HepG2 (cell line): ENCODE measurements around the gene ARFIP1. TPM values are rescaled to one million over a fixed set of nuclear protein-coding genes. Genes with fewer than 3 reads are reported as not detected.
"Not testable (repeated sequence)": the region's sequence is repeated elsewhere in the genome, so short reads cannot be mapped to it uniquely, and the experiment has no call there.

ENCODE experiments used
- ATAC-seq: fragments of 200-7000 bp; cut with Tn5 transposase; 3 replicates; pipeline ENCODE4 v1.9.1; 2020; ENCODE audit warnings: mild to moderate bottlenecking, moderate library complexity
- BruUV-seq: library from RNA; stranded (reverse); fragments of 400-500 nt; replicated peaks from 2 replicates; lab custom pipeline; 2021; lab: Mats Ljungman, UMichigan
- CTCF ChIA-PET: fragments of 300-600 bp; formaldehyde crosslinking; extraction: SDS; loops from one replicate; lab custom pipeline; 2021; ENCODE audit warnings: low total read pairs, inconsistent platforms, low intra/inter-chr PET ratio; lab: Yijun Ruan, JAX
- POLR2A ChIA-PET: fragments of 350-600 bp; sonication (Branson Sonifier 250); formaldehyde crosslinking; loops from one replicate; lab custom pipeline; 2020; ENCODE audit warnings: antibody characterized with exemption, inconsistent platforms; lab: Yijun Ruan, JAX
- DNase-seq: peaks from one replicate; pipeline ENCODE4 v3.0.0-alpha.2; 2015; ENCODE audit warnings: low spot score
- FAIRE-seq: peaks from 3 replicates; lab custom pipeline; 2011; peaks lifted over from hg19 to GRCh38; lab: Jason Lieb, UNC
- H2AFZ ChIP-seq: one replicate; pipeline ENCODE4 v1.6.1; 2011; ENCODE audit warnings: low read length, inconsistent platforms
- H3K27ac ChIP-seq: fragments of 300-600 bp; 3 replicates; pipeline ENCODE4 v1.8.0; 2011; ENCODE audit warnings: mixed run types, mild to moderate bottlenecking, mixed read lengths, low read length, inconsistent platforms; ENCODE audit not compliant: insufficient read depth; ENCODE audit errors: extremely low read length
- H3K27me3 ChIP-seq, 2 experiments: fragments of 200-600 bp in 1 of 2; 2 replicates in 1 of 2; 3 replicates in 1 of 2; pipeline versions ENCODE4 v1.6.0 to v1.8.0; 2011; ENCODE audit warnings: low read length in 2 of 2, mild to moderate bottlenecking in 2 of 2, moderate library complexity in 2 of 2, inconsistent platforms in 1 of 2; ENCODE audit not compliant: insufficient read depth in 2 of 2, control insufficient read depth in 1 of 2
- H3K36me3 ChIP-seq, 2 experiments: fragments of 200-600 bp in 1 of 2; replicated peaks in 1 of 2; 2 replicates in 1 of 2; 3 replicates in 1 of 2; pipeline versions ENCODE4 v1.5.1 to v1.8.0; 2011; ENCODE audit warnings: low read length in 2 of 2, inconsistent platforms in 1 of 2; ENCODE audit not compliant: insufficient read depth in 2 of 2, control insufficient read depth in 1 of 2
- H3K4me1 ChIP-seq: 2 replicates; pipeline ENCODE4 v1.5.1; 2012; ENCODE audit warnings: low read length, inconsistent platforms; ENCODE audit not compliant: insufficient read depth
- H3K4me2 ChIP-seq: 2 replicates; pipeline ENCODE4 v1.6.0; 2011; ENCODE audit warnings: low read depth, low read length, inconsistent platforms
- H3K4me3 ChIP-seq, 3 experiments: fragments of 200-600 bp in 1 of 3; sonication (generic), shearing (Covaris generic) in 1 of 3; replicated peaks in 1 of 3; 2 replicates each; pipeline ENCODE4 v1.5.1; 2011 to 2016; ENCODE audit warnings: low read length in 3 of 3, inconsistent platforms in 2 of 3, low read depth in 2 of 3, mild to moderate bottlenecking in 2 of 3, control low read depth in 1 of 3, mixed read lengths in 1 of 3; ENCODE audit not compliant: insufficient read depth in 1 of 3
- H3K79me2 ChIP-seq: one replicate; pipeline ENCODE4 v1.6.1; 2011; ENCODE audit warnings: low read length, inconsistent platforms; ENCODE audit not compliant: insufficient read depth
- H3K9ac ChIP-seq: 2 replicates; pipeline ENCODE4 v1.6.0; 2011; ENCODE audit warnings: mild to moderate bottlenecking, low read depth, low read length, inconsistent platforms; ENCODE audit not compliant: insufficient read depth
- H3K9me3 ChIP-seq: 2 replicates; pipeline ENCODE4 v1.5.1; 2012; ENCODE audit warnings: mild to moderate bottlenecking, low read length
- H4K20me1 ChIP-seq: 2 replicates; pipeline ENCODE4 v1.6.0; 2011; ENCODE audit warnings: inconsistent platforms, mild to moderate bottlenecking, low read length, moderate library complexity; ENCODE audit not compliant: insufficient read depth
- ZNF160 ChIP-seq: sonication (generic); formaldehyde crosslinking; IDR thresholded peaks from 2 replicates; pipeline ENCODE4 v1.8.0; 2022; ENCODE audit warnings: mild to moderate bottlenecking, inconsistent platforms, missing genetic modification reagents
- WGBS: methylation state at CpG from one replicate; pipeline ENCODE4 v1.1.6; 2017; ENCODE audit warnings: low lambda C conversion rate; 5-methylcytosine and 5-hydroxymethylcytosine counted together
- in situ Hi-C: cut with HindIII; loops from 2 replicates; pipeline ENCODE4 v1.10.0; 2017; ENCODE audit warnings: low pct_unique_long_range_greater_than_20kb; ENCODE audit not compliant: extremely low pct_ligation_motif_present
- intact Hi-C: fragments of 100-400 bp; cut with micrococcal nuclease; formaldehyde crosslinking; loops from one replicate; pipeline ENCODE4 v1.10.0; 2022; ENCODE audit not compliant: unreplicated experiment
- polyA plus RNA-seq, 8 experiments: library from polyadenylated mRNA; depleted of rRNA in 3 of 8; stranded (reverse) in 7 of 8; unstranded in 1 of 8; fragments of >200 nt; fragmentation: Illumina TruSeq in 4 of 8; extraction: Trizol in 4 of 8; gene quantifications; 2 replicates each; pipeline versions ENCODE4 v1.2.1 to v1.2.3, GENCODE V29; 2011 to 2016; ENCODE audit warnings: low read depth in 4 of 8, missing spikeins in 1 of 8, mixed read lengths in 1 of 8; ENCODE audit not compliant: insufficient read depth in 1 of 8
- total RNA-seq, 5 experiments: library from RNA; depleted of rRNA; stranded (reverse); fragments of >200 nt; fragmentation: Illumina TruSeq; extraction: Trizol; gene quantifications; 2 replicates each; pipeline ENCODE4 v1.2.3, GENCODE V29; 2016; ENCODE audit warnings: low read depth in 1 of 5
- TF ChIP-seq, protein P1 (sequence below): sonication (generic); formaldehyde crosslinking; IDR thresholded peaks from 2 replicates; pipeline ENCODE4 v1.9.0; 2021; ENCODE audit warnings: missing genetic modification reagents, borderline replicate concordance

Gene ARFIP1
- total and polyA plus RNA-seq, 2 of the 13 experiments (the other 11 are each of a cell fraction or from before 2014, with no cell fraction given) = 9.9 to 27.7 TPM

DNA sequence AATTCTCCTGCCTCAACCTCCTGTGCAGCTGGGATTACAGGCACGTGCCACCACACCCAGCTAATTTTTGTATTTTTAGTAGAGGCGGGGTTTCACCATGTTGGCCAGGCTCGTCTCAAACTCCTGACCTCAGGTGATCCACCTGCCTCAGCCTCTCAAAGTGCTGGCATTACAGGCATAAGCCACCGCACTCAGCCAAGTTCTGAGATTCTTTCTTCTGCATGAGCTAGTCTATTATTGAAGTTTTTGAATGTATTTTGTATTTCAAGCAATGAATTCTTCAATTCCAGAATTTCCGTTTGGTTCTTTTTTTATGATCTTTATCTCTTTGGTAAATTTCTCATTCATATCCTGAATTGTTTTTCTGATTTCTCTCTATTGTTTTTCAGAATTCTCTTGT, 74.3 kb downstream of the ARFIP1 start:
- H3K27me3 ChIP-seq, CTCF ChIA-PET, FAIRE-seq, in situ Hi-C loops, POLR2A ChIA-PET, H3K4me2 ChIP-seq, H3K4me1 ChIP-seq, H3K9ac ChIP-seq, DNase-seq, H2AFZ ChIP-seq, ATAC-seq, H3K4me3 ChIP-seq, H4K20me1 ChIP-seq, H3K79me2 ChIP-seq, H3K27ac ChIP-seq, H3K36me3 ChIP-seq, BruUV-seq, intact Hi-C loops: not testable (repeated sequence)
- peaks cover 19% of the 10 kb centered on the region for H3K9me3 ChIP-seq
- 96% methylated on average over 5 of the region's 5 CpGs for WGBS
- TF ChIP-seq ZNF160 = peak; percentile 99

DNA sequence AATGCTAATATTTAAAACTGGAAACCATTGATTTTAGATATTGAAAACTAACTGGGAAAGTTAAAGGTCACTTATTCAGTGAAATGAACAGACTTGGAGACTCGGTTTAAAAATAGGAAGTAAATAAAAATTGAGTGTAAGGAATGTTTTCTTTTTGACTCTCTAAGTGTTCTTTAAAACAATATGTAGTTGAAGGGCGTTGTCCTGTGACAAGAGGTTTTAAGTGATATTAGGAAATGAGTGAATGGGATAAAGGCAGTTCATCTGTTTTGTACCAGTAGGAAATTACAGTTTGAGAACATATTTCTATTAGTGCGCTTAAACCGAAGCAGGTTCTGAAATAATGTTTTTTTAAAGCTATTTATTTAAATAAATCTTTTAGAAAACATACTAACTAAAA, 77.2 kb downstream of the ARFIP1 start:
- BruUV-seq = no TSS peak
- H2AFZ ChIP-seq = no peak overlapping the region
- H3K27me3 ChIP-seq = no peaks in the 10 kb centered on the region
- H3K4me3 ChIP-seq = no peak overlapping the region
- H3K9me3 ChIP-seq = peaks cover 19% of the 10 kb centered on the region
- no peak for FAIRE-seq
- ATAC-seq = no peak
- no peaks in the 10 kb centered on the region for H4K20me1 ChIP-seq
- peaks cover 1% of the 10 kb centered on the region for H3K79me2 ChIP-seq
- no peak overlapping the region for H3K27ac ChIP-seq
- DNase-seq = no peak
- H3K4me2 ChIP-seq = no peak overlapping the region
- H3K9ac ChIP-seq = no peak overlapping the region
- WGBS = 89% methylated on average over 4 of the region's 4 CpGs
- H3K4me1 ChIP-seq = 0 out of 2 replicates have a peak, but pooled peaks cover 6% of the 10 kb centered on the region
- TF ChIP-seq, protein P1, sequence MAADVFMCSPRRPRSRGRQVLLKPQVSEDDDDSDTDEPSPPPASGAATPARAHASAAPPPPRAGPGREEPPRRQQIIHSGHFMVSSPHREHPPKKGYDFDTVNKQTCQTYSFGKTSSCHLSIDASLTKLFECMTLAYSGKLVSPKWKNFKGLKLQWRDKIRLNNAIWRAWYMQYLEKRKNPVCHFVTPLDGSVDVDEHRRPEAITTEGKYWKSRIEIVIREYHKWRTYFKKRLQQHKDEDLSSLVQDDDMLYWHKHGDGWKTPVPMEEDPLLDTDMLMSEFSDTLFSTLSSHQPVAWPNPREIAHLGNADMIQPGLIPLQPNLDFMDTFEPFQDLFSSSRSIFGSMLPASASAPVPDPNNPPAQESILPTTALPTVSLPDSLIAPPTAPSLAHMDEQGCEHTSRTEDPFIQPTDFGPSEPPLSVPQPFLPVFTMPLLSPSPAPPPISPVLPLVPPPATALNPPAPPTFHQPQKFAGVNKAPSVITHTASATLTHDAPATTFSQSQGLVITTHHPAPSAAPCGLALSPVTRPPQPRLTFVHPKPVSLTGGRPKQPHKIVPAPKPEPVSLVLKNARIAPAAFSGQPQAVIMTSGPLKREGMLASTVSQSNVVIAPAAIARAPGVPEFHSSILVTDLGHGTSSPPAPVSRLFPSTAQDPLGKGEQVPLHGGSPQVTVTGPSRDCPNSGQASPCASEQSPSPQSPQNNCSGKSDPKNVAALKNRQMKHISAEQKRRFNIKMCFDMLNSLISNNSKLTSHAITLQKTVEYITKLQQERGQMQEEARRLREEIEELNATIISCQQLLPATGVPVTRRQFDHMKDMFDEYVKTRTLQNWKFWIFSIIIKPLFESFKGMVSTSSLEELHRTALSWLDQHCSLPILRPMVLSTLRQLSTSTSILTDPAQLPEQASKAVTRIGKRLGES (CRISPR knock-in tag) = no peak
- POLR2A ChIA-PET = no interaction called here
- intact Hi-C loops = no loop called here
- in situ Hi-C loops = no loop called here
- H3K36me3 ChIP-seq = no peaks in the 10 kb centered on the region; a peak in 1 of 5 replicates
- CTCF ChIA-PET = no interaction called here
